Astrocyte (in vitro differentiated cells and primary cell): ENCODE results near the gene EGFR. TPM values are rescaled to one million over a fixed set of nuclear protein-coding genes. Genes with fewer than 3 reads are reported as not detected.

Experiments
- DNase-seq: peaks from one replicate; pipeline ENCODE4 v3.0.0-alpha.2; 2010; ENCODE audit warnings: low read depth
- FAIRE-seq: peaks from 2 replicates; lab custom pipeline; 2011; peaks lifted over from hg19 to GRCh38; lab: Jason Lieb, UNC
- H2AFZ ChIP-seq: 2 replicates; pipeline ENCODE4 v1.6.0; 2012; ENCODE audit warnings: low read depth, low read length, inconsistent platforms
- H3K27ac ChIP-seq: 2 replicates; pipeline ENCODE4 v1.5.1; 2011; ENCODE audit warnings: low read depth, low read length, inconsistent platforms
- H3K27me3 ChIP-seq: 2 replicates; pipeline ENCODE4 v1.6.0; 2011; ENCODE audit warnings: low read length, inconsistent platforms; ENCODE audit not compliant: insufficient read depth
- H3K36me3 ChIP-seq: 2 replicates; pipeline ENCODE4 v1.5.1; 2011; ENCODE audit warnings: low read length, inconsistent platforms; ENCODE audit not compliant: insufficient read depth
- H3K4me1 ChIP-seq: 2 replicates; pipeline ENCODE4 v1.5.1; 2011; ENCODE audit warnings: low read length, inconsistent platforms; ENCODE audit not compliant: insufficient read depth
- H3K4me2 ChIP-seq: 2 replicates; pipeline ENCODE4 v1.6.0; 2012; ENCODE audit warnings: low read length, inconsistent platforms
- H3K4me3 ChIP-seq: 2 replicates; pipeline ENCODE4 v1.5.1; 2011; ENCODE audit warnings: low read depth, mild to moderate bottlenecking, low read length, inconsistent platforms; ENCODE audit not compliant: insufficient read depth
- H3K79me2 ChIP-seq: 2 replicates; pipeline ENCODE4 v1.6.0; 2012; ENCODE audit warnings: mild to moderate bottlenecking, low read length, inconsistent platforms; ENCODE audit not compliant: insufficient read depth
- H3K9ac ChIP-seq: 2 replicates; pipeline ENCODE4 v1.6.0; 2012; ENCODE audit warnings: mild to moderate bottlenecking, low read length, inconsistent platforms
- H3K9me3 ChIP-seq: 2 replicates; pipeline ENCODE4 v1.5.1; 2012; ENCODE audit warnings: low read depth, mild to moderate bottlenecking, low read length, inconsistent platforms; ENCODE audit not compliant: insufficient read depth
- H4K20me1 ChIP-seq: 2 replicates; pipeline ENCODE4 v1.6.0; 2012; ENCODE audit warnings: low read length, inconsistent platforms; ENCODE audit not compliant: insufficient read depth
- H3K27ac Mint-ChIP-seq: one replicate; pipeline ENCODE4 v1.8.0; 2021; ENCODE audit warnings: mild to moderate bottlenecking, mixed read lengths; ENCODE audit not compliant: unreplicated experiment
- H3K27me3 Mint-ChIP-seq: one replicate; pipeline ENCODE4 v1.8.0; 2021; ENCODE audit warnings: low read depth, mixed read lengths; ENCODE audit not compliant: unreplicated experiment
- H3K36me3 Mint-ChIP-seq: one replicate; pipeline ENCODE4 v1.8.0; 2021; ENCODE audit warnings: low read depth, mixed read lengths; ENCODE audit not compliant: unreplicated experiment
- H3K4me1 Mint-ChIP-seq: one replicate; pipeline ENCODE4 v1.8.0; 2021; ENCODE audit warnings: low read depth, mixed read lengths; ENCODE audit not compliant: unreplicated experiment
- H3K4me3 Mint-ChIP-seq: one replicate; pipeline ENCODE4 v1.8.0; 2021; ENCODE audit warnings: mild to moderate bottlenecking, moderate library complexity, mixed read lengths; ENCODE audit not compliant: unreplicated experiment
- H3K9me3 Mint-ChIP-seq: one replicate; pipeline ENCODE4 v1.8.0; 2021; ENCODE audit warnings: mild to moderate bottlenecking, mixed read lengths; ENCODE audit not compliant: unreplicated experiment
- CTCF ChIP-seq: IDR thresholded peaks from 2 replicates; pipeline ENCODE4 v1.5.1; 2011; ENCODE audit warnings: low read depth, mild to moderate bottlenecking, inconsistent platforms, low read length, moderate library complexity; ENCODE audit not compliant: insufficient read depth
- EZH2 ChIP-seq: IDR thresholded peaks from 2 replicates; pipeline ENCODE4 v1.6.1; 2012; ENCODE audit warnings: mild to moderate bottlenecking, low read length, inconsistent platforms; ENCODE audit not compliant: insufficient read depth
- total RNA-seq: library from RNA; stranded (reverse); gene quantifications from 2 replicates; pipeline ENCODE4 v1.2.1, GENCODE V29; 2021

Gene EGFR
- total RNA-seq, 1 donor from 2014 or later = 27.3 TPM

GRCh38 chr7:55127135-55127551 lies 108.3 kb downstream of the EGFR start:
- H3K9ac ChIP-seq = peak overlapping the region; percentile 51
- peak overlapping the region; percentile 53 for H3K4me2 ChIP-seq
- FAIRE-seq (peak; percentile 49), DNase-seq (no peak)
- Mint-ChIP-seq H3K27me3 (peaks cover 3% of the 10 kb centered on the region), H3K27ac (no peak overlapping the region), H3K36me3 (peaks cover 4% of the 10 kb centered on the region), H3K4me3 (no peak overlapping the region), H3K4me1 (peaks cover 49% of the 10 kb centered on the region), H3K9me3 (no peaks in the 10 kb centered on the region)
- H3K27me3 ChIP-seq = no peaks in the 10 kb centered on the region
- peaks cover 59% of the 10 kb centered on the region for H3K4me1 ChIP-seq
- no peak for TF ChIP-seq CTCF
- no peak for TF ChIP-seq EZH2
- H3K27ac ChIP-seq = peak overlapping the region; percentile 100
- H3K79me2 ChIP-seq = peaks cover 52% of the 10 kb centered on the region
- H3K36me3 ChIP-seq = no peaks in the 10 kb centered on the region
- no peaks in the 10 kb centered on the region for H3K9me3 ChIP-seq
- H3K4me3 ChIP-seq = no peak overlapping the region
- no peak overlapping the region for H2AFZ ChIP-seq
- peaks cover 2% of the 10 kb centered on the region for H4K20me1 ChIP-seq

GRCh38 chr7:55127622-55128081 lies 108.8 kb downstream of the EGFR start:
- H3K9me3 Mint-ChIP-seq = no peaks in the 10 kb centered on the region
- Histone ChIP-seq H3K79me2 (peaks cover 47% of the 10 kb centered on the region), H3K9ac (peak overlapping the region; percentile 51), H2AFZ (no peak overlapping the region), H3K27ac (peak overlapping the region; percentile 100), H3K4me2 (peak overlapping the region; percentile 53), H3K4me3 (no peak overlapping the region), H3K4me1 (peaks cover 64% of the 10 kb centered on the region), H3K36me3 (no peaks in the 10 kb centered on the region), H3K27me3 (no peaks in the 10 kb centered on the region), H4K20me1 (no peaks in the 10 kb centered on the region), H3K9me3 (no peaks in the 10 kb centered on the region)
- peak; percentile 80 for DNase-seq
- H3K27ac Mint-ChIP-seq = no peak overlapping the region
- TF ChIP-seq CTCF (no peak), EZH2 (no peak)
- H3K4me3 Mint-ChIP-seq = no peak overlapping the region
- H3K36me3 Mint-ChIP-seq = peaks cover 3% of the 10 kb centered on the region
- H3K27me3 Mint-ChIP-seq = peaks cover under 1% of the 10 kb centered on the region
- peaks cover 54% of the 10 kb centered on the region for H3K4me1 Mint-ChIP-seq
- FAIRE-seq = no peak

- peak; percentile 67 for DNase-seq
- Mint-ChIP-seq H3K27me3 (no peaks in the 10 kb centered on the region), H3K4me1 (peaks cover 66% of the 10 kb centered on the region), H3K9me3 (no peaks in the 10 kb centered on the region), H3K4me3 (no peak overlapping the region), H3K27ac (peak overlapping the region; percentile 58), H3K36me3 (peaks cover 3% of the 10 kb centered on the region)
- Histone ChIP-seq H3K9me3 (no peaks in the 10 kb centered on the region), H3K36me3 (no peaks in the 10 kb centered on the region), H4K20me1 (no peaks in the 10 kb centered on the region), H3K79me2 (peaks cover 39% of the 10 kb centered on the region), H3K4me1 (peaks cover 74% of the 10 kb centered on the region), H2AFZ (no peak overlapping the region), H3K27ac (peak overlapping the region; percentile 100), H3K27me3 (no peaks in the 10 kb centered on the region), H3K4me3 (no peak overlapping the region), H3K4me2 (peak overlapping the region; percentile 53), H3K9ac (peak overlapping the region; percentile 92)
- FAIRE-seq = peak; percentile 5
- TF ChIP-seq EZH2 (no peak), CTCF (no peak)
These were observed 110.0 kb downstream of the EGFR start for GRCh38 chr7:55128693-55129394.
